ENCODE results near the gene SOX10.

DNA sequence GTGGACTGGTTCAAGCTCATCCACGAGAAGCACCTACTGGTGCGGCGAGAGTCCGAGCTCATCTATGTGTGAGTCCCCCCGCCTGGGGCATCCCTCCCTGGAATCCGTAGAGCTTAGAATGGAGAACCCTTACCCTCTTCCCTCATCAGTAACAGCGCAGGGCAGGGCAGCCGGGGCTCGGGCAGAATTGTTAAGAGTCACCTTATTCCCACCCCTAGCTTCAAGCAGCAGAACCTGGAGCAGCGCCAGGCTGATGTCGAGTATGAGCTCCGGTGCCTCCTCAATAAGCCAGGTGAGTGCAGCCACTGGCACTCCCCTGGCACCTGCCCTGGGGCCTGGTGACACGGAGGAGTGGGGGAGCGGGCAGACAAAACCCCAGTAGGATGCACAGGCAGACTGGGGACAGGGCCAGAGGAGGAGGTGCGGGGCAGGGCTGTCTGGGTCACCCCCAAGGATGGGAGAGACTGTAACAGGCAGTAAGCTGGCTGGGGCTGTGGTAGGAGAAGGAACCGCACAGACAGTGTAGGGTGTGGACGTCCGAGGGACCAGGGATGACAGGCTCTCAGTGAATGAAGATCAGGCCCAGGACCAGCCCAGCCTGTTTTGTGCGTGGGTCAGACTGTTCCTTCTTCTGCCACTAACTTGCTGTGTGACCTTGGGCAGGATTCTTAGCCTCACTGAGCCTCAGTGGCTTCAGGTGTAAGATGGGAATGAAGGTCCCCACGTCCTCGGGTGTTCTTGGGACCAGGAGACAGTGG, 51.4 kb downstream of the SOX10 start:
- TF ChIP-seq, protein P1, sequence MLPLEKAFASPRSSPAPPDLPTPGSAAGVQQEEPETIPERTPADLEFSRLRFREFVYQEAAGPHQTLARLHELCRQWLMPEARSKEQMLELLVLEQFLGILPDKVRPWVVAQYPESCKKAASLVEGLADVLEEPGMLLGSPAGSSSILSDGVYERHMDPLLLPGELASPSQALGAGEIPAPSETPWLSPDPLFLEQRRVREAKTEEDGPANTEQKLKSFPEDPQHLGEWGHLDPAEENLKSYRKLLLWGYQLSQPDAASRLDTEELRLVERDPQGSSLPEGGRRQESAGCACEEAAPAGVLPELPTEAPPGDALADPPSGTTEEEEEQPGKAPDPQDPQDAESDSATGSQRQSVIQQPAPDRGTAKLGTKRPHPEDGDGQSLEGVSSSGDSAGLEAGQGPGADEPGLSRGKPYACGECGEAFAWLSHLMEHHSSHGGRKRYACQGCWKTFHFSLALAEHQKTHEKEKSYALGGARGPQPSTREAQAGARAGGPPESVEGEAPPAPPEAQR (tag by site-specific recombination; IDR thresholded peaks at IDR 0.05): no peak
- TF ChIP-seq, protein P2, sequence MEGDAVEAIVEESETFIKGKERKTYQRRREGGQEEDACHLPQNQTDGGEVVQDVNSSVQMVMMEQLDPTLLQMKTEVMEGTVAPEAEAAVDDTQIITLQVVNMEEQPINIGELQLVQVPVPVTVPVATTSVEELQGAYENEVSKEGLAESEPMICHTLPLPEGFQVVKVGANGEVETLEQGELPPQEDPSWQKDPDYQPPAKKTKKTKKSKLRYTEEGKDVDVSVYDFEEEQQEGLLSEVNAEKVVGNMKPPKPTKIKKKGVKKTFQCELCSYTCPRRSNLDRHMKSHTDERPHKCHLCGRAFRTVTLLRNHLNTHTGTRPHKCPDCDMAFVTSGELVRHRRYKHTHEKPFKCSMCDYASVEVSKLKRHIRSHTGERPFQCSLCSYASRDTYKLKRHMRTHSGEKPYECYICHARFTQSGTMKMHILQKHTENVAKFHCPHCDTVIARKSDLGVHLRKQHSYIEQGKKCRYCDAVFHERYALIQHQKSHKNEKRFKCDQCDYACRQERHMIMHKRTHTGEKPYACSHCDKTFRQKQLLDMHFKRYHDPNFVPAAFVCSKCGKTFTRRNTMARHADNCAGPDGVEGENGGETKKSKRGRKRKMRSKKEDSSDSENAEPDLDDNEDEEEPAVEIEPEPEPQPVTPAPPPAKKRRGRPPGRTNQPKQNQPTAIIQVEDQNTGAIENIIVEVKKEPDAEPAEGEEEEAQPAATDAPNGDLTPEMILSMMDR (tag by site-specific recombination; IDR thresholded peaks at IDR 0.05): no peak
- TF ChIP-seq, protein P3, sequence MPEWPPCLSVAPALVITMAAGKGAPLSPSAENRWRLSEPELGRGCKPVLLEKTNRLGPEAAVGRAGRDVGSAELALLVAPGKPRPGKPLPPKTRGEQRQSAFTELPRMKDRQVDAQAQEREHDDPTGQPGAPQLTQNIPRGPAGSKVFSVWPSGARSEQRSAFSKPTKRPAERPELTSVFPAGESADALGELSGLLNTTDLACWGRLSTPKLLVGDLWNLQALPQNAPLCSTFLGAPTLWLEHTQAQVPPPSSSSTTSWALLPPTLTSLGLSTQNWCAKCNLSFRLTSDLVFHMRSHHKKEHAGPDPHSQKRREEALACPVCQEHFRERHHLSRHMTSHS (tag by site-specific recombination; IDR thresholded peaks at IDR 0.05): no peak
- no peak for TF ChIP-seq ZNF777 (tag by site-specific recombination; IDR thresholded peaks at IDR 0.05; ENCODE audit: borderline replicate concordance)
- no peak for TF ChIP-seq FEZF1 (tag by site-specific recombination; IDR thresholded peaks at IDR 0.05)
- TF ChIP-seq OVOL3 (tag by site-specific recombination; IDR thresholded peaks at IDR 0.05): no peak
- TF ChIP-seq ZNF350 (tag by site-specific recombination; IDR thresholded peaks at IDR 0.05): no peak
